NCI-H226 (cell line): ENCODE results near the gene TFAP2B.

Experiments used
- DNase-seq: peaks from one replicate; pipeline ENCODE4 v3.0.0-alpha.2; 2015

TFAP2B gene

DNA sequence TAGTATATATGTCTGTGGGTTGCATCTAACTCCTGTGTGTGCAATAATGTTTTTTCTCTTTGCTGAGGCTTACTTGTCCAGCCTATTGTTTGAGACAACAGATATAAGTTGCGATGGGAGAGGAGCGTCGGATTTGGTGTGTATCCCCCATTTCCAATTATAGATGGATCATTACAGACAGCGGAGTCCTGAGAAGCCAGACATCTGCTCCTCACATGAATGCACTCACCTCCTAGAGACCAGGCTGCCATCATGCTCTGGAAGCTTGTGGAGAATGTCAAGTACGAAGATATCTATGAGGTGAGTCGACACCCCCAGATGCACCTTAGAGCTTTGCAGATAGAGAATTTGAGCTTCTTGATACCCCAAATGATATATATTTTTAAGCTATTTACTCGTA lies at the start of gene TFAP2B:
Gene TFAP2B, plus strand, starts transcription at position 199 of the 400 bp plus-strand sequence. Its CDS starts 21 bp downstream, at position 220.
- DNase-seq, result no peak

GRCh38 chr6:50778696-50779095 lies 40.0 kb upstream of the TFAP2B start:
- DNase-seq, result no peak

- DNase-seq, result no peak
Measured at GRCh38 chr6:50780382-50780781, 38.3 kb upstream of the TFAP2B start.

DNA sequence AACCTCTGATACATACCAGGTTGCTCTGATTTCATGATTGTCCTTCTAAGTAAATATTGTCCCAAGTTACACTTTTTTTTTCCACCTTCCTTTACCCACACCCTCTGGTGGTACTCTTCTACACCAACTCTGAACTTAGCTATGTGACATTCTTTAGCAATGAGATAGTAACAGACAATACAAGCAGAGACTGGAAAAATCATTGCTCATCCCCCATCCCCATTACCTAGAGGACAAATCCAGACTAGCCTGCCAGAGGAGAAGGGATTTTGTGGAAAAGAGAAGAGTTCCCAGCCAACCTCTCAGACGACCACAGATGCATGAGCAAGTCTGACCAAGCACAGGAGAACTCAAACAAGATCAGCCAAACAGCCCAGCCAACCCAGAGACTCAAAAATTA lies 32.8 kb upstream of the TFAP2B start:
- DNase-seq, result no peak

DNA sequence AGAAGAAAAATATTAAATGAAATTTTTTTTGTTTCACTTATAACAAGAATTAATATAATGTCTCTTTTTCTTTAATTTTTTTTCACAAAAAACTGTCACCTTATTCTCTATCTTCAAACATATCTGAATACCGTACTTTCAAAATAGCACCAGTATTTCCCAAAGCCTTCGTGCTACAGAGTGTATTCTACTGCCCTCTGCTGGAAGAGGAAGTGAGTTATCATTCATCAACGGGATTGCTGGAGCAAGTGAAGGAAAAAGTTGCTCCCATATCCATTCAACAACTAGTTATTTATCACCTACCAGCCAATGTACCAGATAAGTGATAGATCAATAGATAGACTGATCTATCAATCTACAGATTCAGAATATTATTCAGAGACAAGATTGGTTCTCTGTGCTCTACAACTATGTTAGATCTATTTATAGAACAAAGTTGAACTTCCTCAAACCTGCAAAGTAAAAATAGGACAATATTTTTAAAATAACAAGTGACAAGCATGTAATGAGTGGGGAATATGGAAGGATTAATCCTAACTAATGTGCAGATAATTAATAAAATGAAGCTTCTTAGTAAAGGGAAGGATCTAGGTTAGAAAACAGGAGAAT lies 26.7 kb upstream of the TFAP2B start:
- DNase-seq, result peak; percentile 22

- no peak for DNase-seq
Measured at GRCh38 chr6:50792771-50793170, 25.9 kb upstream of the TFAP2B start.

GRCh38 chr6:50795574-50795973 lies 23.1 kb upstream of the TFAP2B start:
- no peak for DNase-seq

DNA sequence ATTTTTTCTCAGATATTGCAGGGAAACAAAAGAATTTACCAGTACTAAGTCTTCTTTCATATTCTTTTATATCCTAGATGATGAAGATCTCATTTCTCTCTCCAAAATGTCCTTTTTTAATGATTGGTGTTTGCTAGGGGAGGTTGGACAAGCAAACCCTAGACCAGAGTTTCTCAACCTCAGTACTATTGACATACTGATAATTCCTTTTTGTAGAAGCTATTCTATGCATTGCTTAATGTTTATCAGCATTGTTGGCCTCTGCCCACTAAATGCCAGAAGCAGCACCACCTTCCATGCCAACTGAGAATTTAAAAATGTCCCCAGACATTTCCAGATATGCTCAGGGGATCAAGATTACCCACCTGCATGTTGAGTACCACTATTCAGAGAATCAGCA lies 14.4 kb upstream of the TFAP2B start:
- no peak for DNase-seq

DNA sequence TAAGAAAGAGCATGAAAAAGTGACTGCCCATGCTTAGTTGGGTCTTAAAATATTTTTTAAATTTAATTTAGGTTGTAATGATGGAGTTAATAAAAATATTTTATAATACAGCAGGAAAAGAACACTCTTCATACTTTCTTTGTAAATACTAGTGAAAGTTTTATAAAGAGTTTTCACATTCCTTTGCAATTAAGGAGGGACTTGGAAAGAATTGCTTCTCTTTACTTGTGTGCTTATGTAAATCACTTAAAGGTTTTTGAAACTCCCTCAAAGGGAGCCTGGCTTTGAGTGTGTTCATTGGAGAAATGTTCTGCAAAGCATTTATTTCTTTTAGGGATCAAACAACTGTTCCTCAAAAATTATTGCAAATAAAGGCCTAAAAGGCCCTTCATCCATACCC lies 11.6 kb upstream of the TFAP2B start:
- DNase-seq, result no peak

DNA sequence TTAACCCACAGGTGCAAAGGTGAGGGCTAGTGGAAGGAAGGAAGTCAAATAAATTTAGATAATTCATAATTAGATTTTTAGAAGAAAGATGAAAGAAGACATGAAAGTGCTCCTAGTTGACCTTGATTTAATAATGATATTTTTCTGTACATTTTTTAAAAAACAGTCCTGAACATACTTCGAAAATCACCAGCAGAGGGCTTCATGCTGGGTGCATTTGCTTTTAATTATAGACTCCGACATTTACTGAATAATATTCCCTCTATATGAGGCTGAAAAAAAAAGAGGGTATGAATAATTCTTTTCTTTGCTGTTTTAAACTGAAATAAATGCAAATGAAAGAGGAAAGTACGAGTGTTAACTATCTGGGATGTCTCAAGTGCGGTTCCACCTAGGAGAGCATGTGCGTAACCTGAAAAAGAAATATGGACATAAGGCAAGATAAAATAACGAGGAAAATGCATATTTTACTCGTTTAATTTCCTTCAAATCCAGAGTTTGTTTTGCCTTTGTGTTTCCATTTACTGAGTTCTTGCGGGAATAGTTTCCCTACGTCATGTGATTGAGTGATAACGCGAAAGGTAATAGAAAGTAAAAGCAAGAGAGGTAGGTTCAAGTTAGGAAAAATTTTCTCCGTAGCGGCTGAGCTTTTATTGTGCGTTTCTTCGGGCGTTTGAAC lies 3.1 kb upstream of the TFAP2B start:
- DNase-seq, result no peak

DNA sequence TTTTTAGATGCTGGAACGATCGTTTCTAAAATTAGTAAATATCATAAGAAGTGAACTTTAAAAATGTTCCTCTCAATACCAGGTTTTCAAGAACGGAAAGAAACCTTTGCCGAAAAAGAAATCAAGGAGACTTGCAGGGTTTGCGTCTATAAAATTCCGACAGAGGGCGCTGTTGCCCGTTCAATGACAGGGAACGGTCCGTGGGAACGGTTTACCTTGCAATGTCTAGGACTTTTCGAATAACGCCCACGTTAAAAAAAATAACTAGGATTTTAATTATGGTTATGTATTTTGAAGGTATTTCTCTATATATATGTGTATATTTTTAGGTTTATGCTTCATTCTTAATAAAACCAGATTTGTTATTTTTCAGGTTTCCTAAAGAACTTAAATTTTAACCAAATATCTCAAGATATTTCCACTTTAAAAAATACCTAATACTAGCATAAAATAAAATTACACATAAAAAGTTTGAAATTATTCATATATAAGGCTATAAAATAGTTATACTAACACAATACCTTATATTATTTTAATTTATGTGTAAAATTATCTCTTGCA lies 2.5 kb upstream of the TFAP2B start:
- peak; percentile 33 for DNase-seq

DNA sequence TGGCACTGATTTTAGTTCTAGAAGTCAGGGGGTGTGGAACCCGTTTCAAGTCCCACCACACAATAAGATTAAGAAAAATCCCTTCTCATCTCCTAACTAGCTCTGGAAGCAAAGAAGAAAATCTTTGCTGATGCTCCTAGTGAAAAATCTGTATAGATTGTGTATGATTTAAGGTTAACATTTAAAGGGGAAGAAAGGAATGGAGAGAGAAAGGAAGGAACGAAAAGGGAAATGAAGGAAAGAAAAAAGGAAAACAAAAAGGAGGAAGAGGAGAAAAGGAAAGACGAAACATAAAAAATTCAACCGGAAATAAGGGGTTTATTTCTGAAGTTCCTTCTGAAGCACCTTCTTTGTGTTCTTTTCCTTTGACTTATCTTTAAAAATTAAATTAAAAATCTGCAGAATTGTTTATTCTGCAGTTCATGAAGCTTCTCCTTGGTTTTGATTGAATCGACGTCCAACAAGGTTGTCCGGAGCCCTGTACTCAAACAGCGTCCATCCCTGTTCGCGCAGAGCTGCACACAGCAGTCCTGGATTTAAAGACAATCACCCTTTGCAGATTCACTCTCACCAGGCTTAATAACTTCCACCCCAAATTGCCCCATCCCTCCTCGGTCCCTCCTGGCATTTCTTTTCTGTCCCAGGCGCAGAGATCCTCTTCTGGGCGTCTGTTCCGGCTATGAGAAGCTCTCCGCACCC lies 1.6 kb upstream of the TFAP2B start:
- no peak for DNase-seq

- DNase-seq, result no peak
Measured at GRCh38 chr6:50817646-50817950, 1.1 kb upstream of the TFAP2B start.

DNA sequence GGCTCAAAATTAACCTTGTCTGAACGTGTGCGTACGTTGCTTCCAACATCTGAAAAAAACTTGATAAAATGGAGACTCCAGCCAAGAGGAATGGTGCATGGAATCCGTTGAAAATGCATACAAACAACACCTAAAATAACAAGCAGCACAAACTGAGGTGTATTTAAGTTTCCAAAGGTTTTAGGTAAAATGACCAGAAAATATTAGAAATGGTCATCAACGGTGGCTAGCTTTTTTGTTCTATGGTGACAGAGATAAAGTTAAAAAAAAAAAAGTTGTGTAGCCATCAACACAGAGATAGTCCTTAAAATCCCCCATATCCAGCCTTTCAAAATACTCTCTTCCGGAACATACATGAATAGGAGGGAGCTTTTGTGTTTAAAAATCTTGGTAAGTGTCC lies 651 bp upstream of the TFAP2B start:
- DNase-seq, result no peak

GRCh38 chr6:50819466-50819903 lies 814 bp downstream of the TFAP2B start:
- DNase-seq, result no peak

GRCh38 chr6:50819904-50820868 lies 1.5 kb downstream of the TFAP2B start:
- no peak for DNase-seq

GRCh38 chr6:50820869-50821264 lies 2.2 kb downstream of the TFAP2B start:
- DNase-seq, result no peak

- DNase-seq, result no peak
Measured at GRCh38 chr6:50821441-50822077, 2.9 kb downstream of the TFAP2B start.

- no peak for DNase-seq
Measured at GRCh38 chr6:50822078-50822476, 3.4 kb downstream of the TFAP2B start.

DNA sequence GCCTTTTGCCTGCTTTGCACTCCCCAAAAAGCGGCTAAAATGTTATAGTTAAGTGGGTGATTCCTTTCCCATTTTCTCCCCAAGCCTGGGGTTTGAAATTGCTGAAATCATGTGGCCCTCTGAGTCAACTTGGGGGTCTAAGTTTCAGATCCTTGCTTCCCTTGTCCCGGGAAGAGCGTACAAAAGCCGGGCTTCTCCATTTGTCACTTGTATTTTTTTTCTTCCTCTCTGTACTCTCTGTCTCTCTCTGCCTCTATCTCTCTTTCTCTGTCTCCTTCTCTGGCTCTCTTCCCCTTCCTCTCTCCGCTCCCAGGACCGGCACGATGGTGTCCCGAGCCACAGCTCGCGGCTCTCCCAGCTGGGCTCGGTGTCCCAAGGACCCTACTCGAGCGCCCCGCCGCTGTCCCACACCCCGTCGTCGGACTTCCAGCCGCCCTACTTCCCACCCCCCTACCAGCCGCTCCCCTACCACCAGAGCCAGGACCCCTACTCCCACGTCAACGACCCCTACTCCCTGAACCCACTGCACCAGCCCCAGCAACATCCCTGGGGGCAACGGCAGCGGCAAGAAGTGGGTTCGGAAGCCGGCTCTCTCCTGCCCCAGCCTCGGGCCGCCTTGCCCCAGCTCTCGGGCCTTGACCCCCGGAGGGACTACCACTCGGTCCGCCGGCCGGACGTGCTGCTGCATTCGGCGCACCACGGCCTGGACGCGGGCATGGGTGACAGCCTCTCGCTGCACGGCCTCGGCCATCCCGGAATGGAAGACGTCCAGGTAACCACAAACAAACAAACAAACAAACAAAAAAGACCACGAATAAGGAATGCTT lies 4.6 kb downstream of the TFAP2B start:
- DNase-seq, result no peak

GRCh38 chr6:50824552-50824951 lies 5.9 kb downstream of the TFAP2B start:
- DNase-seq, result no peak
